Fibroblast of pulmonary artery (primary cell): Measurements from ENCODE around the gene PRKCE.

ENCODE experiments used
- DNase-seq: peaks from one replicate; pipeline ENCODE4 v3.0.0-alpha.2; 2010; ENCODE audit warnings: low read depth
- H3K4me3 ChIP-seq: replicated peaks from 2 replicates; pipeline ENCODE4 v1.5.1; 2011; ENCODE audit warnings: low read depth, mild to moderate bottlenecking, control low read depth, low read length, moderate library complexity
- CTCF ChIP-seq: IDR thresholded peaks from 2 replicates; pipeline ENCODE4 v1.5.1; 2011; ENCODE audit warnings: mild to moderate bottlenecking, control low read depth, low read length, inconsistent platforms; ENCODE audit errors: missing control alignments

PRKCE gene

GRCh38 chr2:45930396-45930792, 278.9 kb downstream of the PRKCE start:
- TF ChIP-seq CTCF = no peak
- DNase-seq = peak; percentile 70
- H3K4me3 ChIP-seq = no peak overlapping the region

GRCh38 chr2:45932278-45932975, 281.0 kb downstream of the PRKCE start:
- no peak overlapping the region for H3K4me3 ChIP-seq
- TF ChIP-seq CTCF = no peak
- peak; percentile 65 for DNase-seq

- TF ChIP-seq CTCF = peak; percentile 74
- H3K4me3 ChIP-seq = no peak overlapping the region
- DNase-seq = peak; percentile 98
Measured at GRCh38 chr2:45935791-45936622, 284.5 kb downstream of the PRKCE start.

GRCh38 chr2:45936623-45936979, 285.1 kb downstream of the PRKCE start:
- no peak for DNase-seq
- H3K4me3 ChIP-seq = no peak overlapping the region
- TF ChIP-seq CTCF = no peak

- no peak overlapping the region for H3K4me3 ChIP-seq
- no peak for TF ChIP-seq CTCF
- no peak for DNase-seq
Measured at GRCh38 chr2:45937990-45938389, 286.5 kb downstream of the PRKCE start.

- TF ChIP-seq CTCF = no peak
- H3K4me3 ChIP-seq = no peak overlapping the region
- peak; percentile 96 for DNase-seq
Measured at GRCh38 chr2:45938649-45939511, 287.4 kb downstream of the PRKCE start.
